NCI-H82 (cell line): ENCODE data around the gene CPNE7.
"Not testable (repeated sequence)": the region's sequence is repeated elsewhere in the genome, so short reads cannot be mapped to it uniquely, and the experiment has no call there.

Source experiments
- DNase-seq: peaks from one replicate; lab custom pipeline; 2025; lab: John Stamatoyannopoulos, UW

The CPNE7 gene

GRCh38 chr16:89565506-89566372, 9.8 kb upstream of the CPNE7 start:
- peak; percentile 87 for DNase-seq

GRCh38 chr16:89567656-89568594, 7.6 kb upstream of the CPNE7 start:
- DNase-seq: no peak

GRCh38 chr16:89569506-89570341, 5.8 kb upstream of the CPNE7 start:
- no peak for DNase-seq

- DNase-seq: no peak
Observed at GRCh38 chr16:89570342-89570923, 5.1 kb upstream of the CPNE7 start.

- not testable (repeated sequence) for DNase-seq
Observed at GRCh38 chr16:89570983-89571598, 4.5 kb upstream of the CPNE7 start.

- no peak for DNase-seq
Observed at GRCh38 chr16:89571636-89572035, 3.9 kb upstream of the CPNE7 start.

GRCh38 chr16:89572073-89572484, 3.5 kb upstream of the CPNE7 start:
- no peak for DNase-seq

GRCh38 chr16:89572485-89573205, 2.9 kb upstream of the CPNE7 start:
- no peak for DNase-seq

GRCh38 chr16:89573826-89574680, 1.5 kb upstream of the CPNE7 start:
- no peak for DNase-seq

- no peak for DNase-seq
Observed at GRCh38 chr16:89574681-89575246, 794 bp upstream of the CPNE7 start.

- no peak for DNase-seq
Observed at GRCh38 chr16:89576153-89577054, 846 bp downstream of the CPNE7 start.

GRCh38 chr16:89577055-89577759, 1.6 kb downstream of the CPNE7 start:
- no peak for DNase-seq

- DNase-seq: no peak
Observed at GRCh38 chr16:89579351-89579750, 3.8 kb downstream of the CPNE7 start.

- no peak for DNase-seq
Observed at GRCh38 chr16:89581045-89581695, 5.6 kb downstream of the CPNE7 start.

- no peak for DNase-seq
Observed at GRCh38 chr16:89581861-89582563, 6.5 kb downstream of the CPNE7 start.

GRCh38 chr16:89582614-89583196, 7.1 kb downstream of the CPNE7 start:
- no peak for DNase-seq
